Calu3 (cell line): ENCODE results near the gene PNRC1. TPM values are rescaled to one million over a fixed set of nuclear protein-coding genes. Genes with fewer than 3 reads are reported as not detected.
A peak's percentile ranks its signal among the peaks of the same experiment; 100 is the strongest.
"Not testable (repeated sequence)": the region's sequence is repeated elsewhere in the genome, so short reads cannot be mapped to it uniquely, and the experiment has no call there.

Experiments used
- BruUV-seq: library from RNA; stranded (reverse); fragments of 400-500 nt; replicated peaks from 2 replicates; lab custom pipeline; 2021; lab: Mats Ljungman, UMichigan
- CTCF ChIA-PET: fragments of 300-600 bp; sonication (Branson Sonifier 250); formaldehyde crosslinking; loops from one replicate; lab custom pipeline; 2022; ENCODE audit warnings: antibody characterized with exemption; lab: Charles Lee
- DNase-seq: peaks from one replicate; pipeline ENCODE4 v3.0.0; 2022
- H3K27ac Mint-ChIP-seq: one replicate; pipeline ENCODE4 v1.8.0; 2022; ENCODE audit warnings: mixed read lengths; ENCODE audit not compliant: unreplicated experiment
- H3K27me3 Mint-ChIP-seq: one replicate; pipeline ENCODE4 v1.8.0; 2022; ENCODE audit warnings: mixed read lengths; ENCODE audit not compliant: unreplicated experiment
- H3K36me3 Mint-ChIP-seq: one replicate; pipeline ENCODE4 v1.8.0; 2022; ENCODE audit warnings: mild to moderate bottlenecking, moderate library complexity, mixed read lengths; ENCODE audit not compliant: insufficient read depth, unreplicated experiment
- H3K4me1 Mint-ChIP-seq: one replicate; pipeline ENCODE4 v1.8.0; 2022; ENCODE audit warnings: mild to moderate bottlenecking, low read depth, mixed read lengths; ENCODE audit not compliant: unreplicated experiment
- H3K4me3 Mint-ChIP-seq: one replicate; pipeline ENCODE4 v1.8.0; 2022; ENCODE audit warnings: mild to moderate bottlenecking, low read depth, moderate library complexity, mixed read lengths; ENCODE audit not compliant: unreplicated experiment
- H3K9me3 Mint-ChIP-seq: one replicate; pipeline ENCODE4 v1.8.0; 2022; ENCODE audit warnings: low read depth, mixed read lengths; ENCODE audit not compliant: unreplicated experiment
- CTCF ChIP-seq: fragments of 200-600 bp; IDR thresholded peaks from one replicate; pipeline ENCODE4 v1.8.0; 2022; ENCODE audit warnings: antibody characterized with exemption; ENCODE audit not compliant: unreplicated experiment
- intact Hi-C: fragments of 100-400 bp; cut with micrococcal nuclease; formaldehyde crosslinking; loops from one replicate; pipeline ENCODE4 v1.10.0; 2022; ENCODE audit not compliant: unreplicated experiment
- total RNA-seq: library from RNA; stranded (reverse); gene quantifications from 2 replicates; pipeline ENCODE4 v1.2.3, GENCODE V29; 2022

Gene PNRC1
- total RNA-seq, 1 experiment from 2014 or later: 45.4 TPM

- no peaks in the 10 kb centered on the region for H3K27me3 Mint-ChIP-seq
- intact Hi-C loops: no loop called here
- DNase-seq: no peak
- H3K4me1 Mint-ChIP-seq: peaks cover 17% of the 10 kb centered on the region
- H3K36me3 Mint-ChIP-seq: peaks cover 11% of the 10 kb centered on the region
- peak overlapping the region; percentile 62 for H3K4me3 Mint-ChIP-seq
- TF ChIP-seq CTCF: no peak
- H3K9me3 Mint-ChIP-seq: peaks cover 6% of the 10 kb centered on the region
- H3K27ac Mint-ChIP-seq: peak overlapping the region; percentile 99
- CTCF ChIA-PET: interaction anchor here (0.5 kb wide), 1 partner anchor 46 kb away, joined by 6 read pairs; the partner anchor contains the start of gene PNRC1
- no TSS peak for BruUV-seq
Observed at GRCh38 chr6:89034586-89035251, 45.8 kb upstream of the PNRC1 start.

DNA sequence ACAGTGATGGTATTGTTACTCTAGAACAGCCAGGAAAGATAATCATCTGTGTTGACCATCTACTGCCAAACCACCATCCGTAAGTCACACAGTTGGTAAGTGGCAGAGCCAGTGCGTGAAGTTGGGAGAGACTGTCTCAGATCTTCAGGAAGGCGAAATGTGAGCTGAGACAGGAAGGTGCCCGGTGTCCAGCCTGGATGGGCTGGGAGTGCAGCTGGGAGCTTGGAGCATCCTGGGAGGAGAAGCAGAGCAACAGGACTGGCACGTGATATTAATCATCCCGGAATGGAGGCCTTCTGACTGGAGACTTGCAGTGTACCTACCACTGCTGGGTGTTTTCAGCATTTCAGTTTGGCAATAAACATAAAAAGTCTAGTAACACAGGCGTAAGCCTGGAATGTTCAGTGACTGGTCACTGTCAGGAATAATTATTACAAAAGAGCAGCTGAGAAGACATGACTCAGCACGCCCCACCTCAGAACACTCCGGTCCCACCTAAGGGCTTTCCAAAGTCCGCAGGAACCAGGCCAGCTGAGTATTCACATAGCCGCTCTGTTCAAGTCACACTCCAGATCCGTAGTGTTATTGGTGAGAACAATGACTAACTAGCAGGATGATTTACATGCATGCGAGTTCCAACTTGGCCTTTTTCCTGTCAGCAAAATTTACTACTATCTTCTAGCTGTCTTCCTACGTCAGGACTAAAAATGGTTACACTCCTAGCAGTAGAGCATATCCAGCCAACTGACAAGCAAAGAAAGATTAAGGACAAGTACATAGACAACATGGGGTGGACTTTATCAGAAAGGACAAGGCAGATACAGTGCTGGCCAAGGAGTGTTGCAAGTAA, 45.1 kb upstream of the PNRC1 start:
- H3K27ac Mint-ChIP-seq: peak overlapping the region; percentile 99
- H3K9me3 Mint-ChIP-seq: peaks cover 6% of the 10 kb centered on the region
- H3K4me3 Mint-ChIP-seq: peak overlapping the region; percentile 62
- peak; percentile 62 for DNase-seq
- no peak for TF ChIP-seq CTCF
- TSS peak; percentile 93 for BruUV-seq
- intact Hi-C loops: loop anchor here (1.0 kb wide), 1 partner anchor 44 kb away; no protein-coding TSS in a partner anchor
- H3K4me1 Mint-ChIP-seq: peaks cover 17% of the 10 kb centered on the region
- H3K27me3 Mint-ChIP-seq: no peaks in the 10 kb centered on the region
- CTCF ChIA-PET: interaction anchor here (0.5 to 1.1 kb wide), 3 partner anchors 8 to 85 kb away, joined by 3 to 8 read pairs (median 6); partner anchors contain the start of gene PNRC1
- peaks cover 11% of the 10 kb centered on the region for H3K36me3 Mint-ChIP-seq

DNA sequence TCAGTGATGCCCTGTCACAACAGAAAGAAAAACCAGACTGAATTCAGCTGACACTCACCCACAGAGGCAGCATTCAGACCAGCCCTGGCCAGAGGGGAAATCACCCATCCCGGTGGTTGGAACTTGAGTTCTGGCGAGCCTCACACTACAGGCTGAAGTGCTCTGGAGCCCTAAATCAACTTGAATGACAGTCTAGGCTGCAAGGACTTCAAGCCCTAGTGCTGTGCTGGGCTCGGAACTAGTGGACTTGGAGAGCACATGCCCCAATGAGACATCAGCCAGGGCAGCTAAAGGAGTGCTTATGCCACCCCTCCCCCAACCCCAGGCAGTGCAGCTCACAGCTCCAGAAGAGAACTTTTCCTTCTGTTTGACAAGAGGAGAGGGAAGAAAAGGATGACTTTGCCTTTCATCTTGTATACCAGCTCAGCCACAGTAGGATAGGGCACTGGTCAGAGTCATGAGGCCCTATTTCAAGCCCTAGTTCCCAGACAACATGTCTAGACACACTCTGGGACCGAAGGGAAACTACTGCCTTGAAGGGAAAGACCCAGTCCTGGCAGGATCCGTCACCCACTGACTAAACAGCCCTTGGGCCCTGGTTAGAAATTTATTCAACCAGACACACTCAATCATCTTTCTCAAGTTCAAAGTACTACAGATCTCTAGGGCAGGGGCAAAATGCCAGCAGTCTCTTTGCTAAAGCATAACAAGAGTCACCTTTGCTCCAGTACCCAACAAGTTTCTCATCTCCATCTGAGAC, 43.2 kb upstream of the PNRC1 start:
- Mint-ChIP-seq H3K36me3 (peaks cover 11% of the 10 kb centered on the region), H3K4me3 (no peak overlapping the region), H3K4me1 (peaks cover 17% of the 10 kb centered on the region), H3K27me3 (no peaks in the 10 kb centered on the region), H3K9me3 (peaks cover 6% of the 10 kb centered on the region), H3K27ac (no peak overlapping the region)
- CTCF ChIA-PET: no interaction called here
- intact Hi-C loops: no loop called here
- TF ChIP-seq CTCF: no peak
- DNase-seq: no peak
- no TSS peak for BruUV-seq

DNA sequence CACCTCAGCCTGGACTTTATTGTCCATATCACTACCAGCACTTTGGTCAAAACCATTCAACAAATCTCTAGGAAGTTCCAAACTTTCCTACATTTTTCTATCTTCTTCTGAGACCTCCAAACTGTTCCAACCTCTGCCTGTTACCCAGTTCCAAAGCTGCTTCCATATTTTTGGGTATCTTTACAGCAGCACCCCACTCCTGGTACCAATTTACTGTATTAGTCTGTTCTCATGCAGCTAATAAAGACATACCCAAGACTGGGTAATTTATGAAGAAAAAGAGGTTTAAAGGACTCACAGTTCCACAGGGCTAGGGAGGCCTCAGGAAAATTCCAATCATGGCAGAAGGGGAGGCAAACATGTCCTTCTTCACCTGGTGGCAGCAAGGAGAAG, 42.7 kb upstream of the PNRC1 start:
- BruUV-seq, H3K27me3 Mint-ChIP-seq, intact Hi-C loops, CTCF ChIA-PET, H3K4me3 Mint-ChIP-seq, H3K9me3 Mint-ChIP-seq, H3K27ac Mint-ChIP-seq, DNase-seq: not testable (repeated sequence)
- peak; percentile 11 for TF ChIP-seq CTCF
- Mint-ChIP-seq H3K36me3 (peaks cover 11% of the 10 kb centered on the region), H3K4me1 (peaks cover 17% of the 10 kb centered on the region)
